ENCODE data around the gene HLA-E. TPM values are rescaled to one million over a fixed set of nuclear protein-coding genes. Genes with fewer than 3 reads are reported as not detected.

Gene HLA-E
- 100 to 1,000 TPM in 1 of 12 donors, 10 to 100 TPM in 10, not detected in 1; 62.2 to 109 (median 76.8) TPM for polyA plus RNA-seq (ENCODE audit: insufficient read length in 12 of 12)
- long read RNA-seq, donor 1, transcript HLA-E-201 (8 exons, 2,601 nt): major isoform, 42 of 107 reads
- long read RNA-seq, donor 1, partial matches to known transcripts: 54 of 107 reads
- long read RNA-seq, donor 1, other reads (novel, unspliced or antisense): 10 of 107 reads
- long read RNA-seq, donor 2, transcript HLA-E-201 (8 exons, 2,601 nt): major isoform, 31 of 41 reads
- long read RNA-seq, donor 2, partial matches to known transcripts: 9 of 41 reads
- long read RNA-seq, donor 2, other reads (novel, unspliced or antisense): 0 of 41 reads
- long read RNA-seq, donor 3, transcript HLA-E-201 (8 exons, 2,601 nt): major isoform, 15 of 29 reads
- long read RNA-seq, donor 3, partial matches to known transcripts: 13 of 29 reads
- long read RNA-seq, donor 3, other reads (novel, unspliced or antisense): 0 of 29 reads
- long read RNA-seq, donor 4, transcript HLA-E-201 (8 exons, 2,601 nt): major isoform, 11 of 11 reads
- long read RNA-seq, donor 4, partial matches to known transcripts: 0 of 11 reads
- long read RNA-seq, donor 4, other reads (novel, unspliced or antisense): 0 of 11 reads
- long read RNA-seq, donor 5, transcript HLA-E-201 (8 exons, 2,601 nt): major isoform, 29 of 40 reads
- long read RNA-seq, donor 5, partial matches to known transcripts: 6 of 40 reads
- long read RNA-seq, donor 5, other reads (novel, unspliced or antisense): 5 of 40 reads
- long read RNA-seq, donor 6, transcript HLA-E-201 (8 exons, 2,601 nt): major isoform, 9 of 10 reads
- long read RNA-seq, donor 6, partial matches to known transcripts: 0 of 10 reads
- long read RNA-seq, donor 6, other reads (novel, unspliced or antisense): 0 of 10 reads
- long read RNA-seq, donor 7, transcript HLA-E-201 (8 exons, 2,601 nt): major isoform, 11 of 19 reads
- long read RNA-seq, donor 7, partial matches to known transcripts: 7 of 19 reads
- long read RNA-seq, donor 7, other reads (novel, unspliced or antisense): 0 of 19 reads
- long read RNA-seq, donor 8, transcript HLA-E-201 (8 exons, 2,601 nt): major isoform, 27 of 36 reads
- long read RNA-seq, donor 8, partial matches to known transcripts: 8 of 36 reads
- long read RNA-seq, donor 8, other reads (novel, unspliced or antisense): 0 of 36 reads
- long read RNA-seq, donor 9, transcript HLA-E-201 (8 exons, 2,601 nt): major isoform, 16 of 21 reads
- long read RNA-seq, donor 9, partial matches to known transcripts: 5 of 21 reads
- long read RNA-seq, donor 9, other reads (novel, unspliced or antisense): 0 of 21 reads
- long read RNA-seq, donor 10, transcript HLA-E-201 (8 exons, 2,601 nt): major isoform, 26 of 32 reads
- long read RNA-seq, donor 10, partial matches to known transcripts: 5 of 32 reads
- long read RNA-seq, donor 10, other reads (novel, unspliced or antisense): 0 of 32 reads
- long read RNA-seq, donor 11, transcript HLA-E-201 (8 exons, 2,601 nt): major isoform, 16 of 23 reads
- long read RNA-seq, donor 11, partial matches to known transcripts: 5 of 23 reads
- long read RNA-seq, donor 11, other reads (novel, unspliced or antisense): 0 of 23 reads

GRCh38 chr6:30489081-30490025 lies at the start of gene HLA-E:
HLA-E (plus strand) TSS chr6:30489509; CDS start chr6:30489532, 23 bp downstream.
- DNase-seq: peak; percentile 99

DNA sequence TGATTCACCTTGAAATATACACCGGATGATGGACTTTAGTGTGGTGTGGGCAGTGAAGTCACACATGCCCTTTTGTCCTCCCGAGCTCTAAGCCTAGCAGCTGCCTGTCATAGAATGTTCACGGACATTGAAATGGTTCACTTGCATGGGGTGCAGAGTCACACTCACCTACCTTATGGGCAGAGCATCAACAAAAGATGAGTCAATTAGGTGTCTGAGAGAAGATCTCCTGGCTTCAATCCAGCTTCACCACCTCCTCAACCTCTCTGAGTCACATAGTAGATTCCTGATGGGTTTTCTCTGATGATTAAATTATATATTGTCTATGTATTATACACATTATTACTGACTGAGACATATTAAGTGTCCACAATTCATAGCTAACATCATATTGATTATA lies 48.1 kb upstream of the HLA-E start:
- DNase-seq: no peak

DNA sequence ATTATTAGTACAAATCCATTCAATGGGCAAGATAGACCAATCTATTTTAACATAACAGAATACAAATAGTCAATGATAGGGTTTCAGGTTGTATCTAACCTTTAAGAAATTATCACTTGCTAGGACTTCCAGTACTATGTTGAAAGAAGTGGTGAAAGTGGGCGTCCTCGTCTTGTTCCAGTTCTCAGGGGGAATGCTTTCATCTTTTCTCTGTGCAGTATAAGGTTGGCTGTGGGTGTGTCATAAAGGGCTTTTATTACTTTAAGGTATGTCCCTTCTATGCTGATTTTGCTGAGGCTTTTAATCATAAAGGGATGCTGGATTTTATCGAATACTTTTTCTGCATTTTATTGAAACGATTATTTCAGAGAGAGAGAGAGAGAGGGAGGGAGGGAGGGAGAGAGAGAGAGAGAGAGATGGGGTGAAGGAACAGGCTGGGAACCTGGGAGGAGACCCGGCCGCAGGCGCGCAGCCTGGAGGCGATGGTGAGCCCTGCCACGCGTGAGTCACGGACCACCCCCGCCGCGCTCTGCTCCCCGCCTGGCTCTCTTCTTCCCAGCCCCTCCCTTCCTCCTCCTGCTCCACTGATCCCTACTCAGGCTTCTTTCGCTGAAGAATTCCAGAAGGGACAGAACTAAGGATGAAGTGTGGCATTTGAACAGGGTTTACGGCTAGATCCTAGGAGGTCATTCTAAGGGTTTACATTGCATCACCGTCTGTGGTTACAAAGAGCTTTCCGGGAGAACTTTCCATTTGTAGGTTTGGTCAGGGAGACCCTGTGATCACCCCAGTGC lies 45.5 kb upstream of the HLA-E start:
- no peak for DNase-seq

- no peak for DNase-seq
These were observed 44.9 kb upstream of the HLA-E start for GRCh38 chr6:30444451-30444742.

- DNase-seq: no peak
These were observed 43.0 kb upstream of the HLA-E start for GRCh38 chr6:30446259-30446658.

- DNase-seq: no peak
These were observed 42.1 kb upstream of the HLA-E start for GRCh38 chr6:30447237-30447636.

DNA sequence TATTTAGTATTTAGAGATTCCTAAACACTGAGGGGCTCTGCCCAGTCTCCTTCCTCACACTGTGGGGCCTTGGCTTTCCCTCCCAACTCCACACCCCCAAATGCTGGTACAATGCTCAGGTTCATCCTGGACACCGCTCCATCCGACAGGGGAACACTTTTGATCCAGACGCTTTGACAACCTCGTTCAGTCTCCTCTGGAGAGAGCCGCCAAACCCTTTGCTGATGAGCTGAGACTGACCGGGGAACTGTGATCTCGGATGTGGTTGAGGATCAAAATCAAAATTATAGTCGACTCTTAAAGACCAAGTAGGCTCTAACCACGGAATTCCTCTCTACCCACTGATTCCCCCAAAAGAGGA lies 38.8 kb upstream of the HLA-E start:
- DNase-seq: no peak

DNA sequence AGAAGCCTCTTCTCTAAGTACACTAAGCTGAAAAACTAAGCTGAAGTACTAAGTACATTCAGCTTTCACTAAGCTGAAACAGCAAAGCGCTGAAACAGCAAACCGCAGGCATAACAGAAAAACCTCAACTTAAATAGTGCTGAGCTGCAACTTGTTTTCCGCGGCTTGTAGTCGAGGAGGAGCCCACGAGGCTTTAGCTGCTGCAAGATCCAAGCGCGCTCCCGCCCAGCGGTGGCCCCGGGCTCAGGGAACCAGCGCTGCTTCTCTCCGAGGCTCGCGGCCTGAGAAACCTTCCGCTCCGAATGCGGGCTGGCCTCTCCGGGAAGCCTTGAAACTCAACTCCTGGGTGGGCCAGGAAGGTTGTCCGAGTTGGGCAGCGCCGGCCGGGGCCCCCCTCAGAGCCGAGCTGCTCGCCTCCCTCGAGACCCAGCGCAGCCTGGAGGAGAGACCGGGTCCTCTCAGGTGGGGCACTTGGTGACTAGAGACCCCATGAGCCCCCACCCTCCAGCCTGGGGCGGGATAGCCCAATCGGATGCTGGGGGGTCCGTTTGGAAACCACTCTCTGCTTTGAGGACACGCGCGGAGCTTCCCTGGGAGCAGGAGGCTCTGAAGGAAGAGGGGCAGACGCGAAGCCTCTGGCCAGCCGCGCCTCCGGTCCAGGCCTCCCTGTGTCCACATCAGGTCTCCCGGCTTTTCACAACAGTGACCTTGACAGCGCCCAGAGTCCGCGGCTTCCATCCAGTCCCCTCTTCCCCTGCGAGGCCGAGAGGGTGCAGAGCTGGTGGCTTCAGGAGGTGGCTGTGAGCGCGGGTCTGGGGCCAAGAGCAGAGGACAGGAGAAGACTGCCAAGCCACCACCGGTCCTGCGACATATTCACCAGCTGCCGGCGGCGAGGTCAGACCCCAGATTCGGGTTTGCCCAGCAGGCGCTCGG lies 38.1 kb upstream of the HLA-E start:
- DNase-seq: peak; percentile 59

- DNase-seq: no peak
These were observed 36.4 kb upstream of the HLA-E start for GRCh38 chr6:30452736-30453507.

- DNase-seq: peak; percentile 80
These were observed 35.7 kb upstream of the HLA-E start for GRCh38 chr6:30453508-30454116.

DNA sequence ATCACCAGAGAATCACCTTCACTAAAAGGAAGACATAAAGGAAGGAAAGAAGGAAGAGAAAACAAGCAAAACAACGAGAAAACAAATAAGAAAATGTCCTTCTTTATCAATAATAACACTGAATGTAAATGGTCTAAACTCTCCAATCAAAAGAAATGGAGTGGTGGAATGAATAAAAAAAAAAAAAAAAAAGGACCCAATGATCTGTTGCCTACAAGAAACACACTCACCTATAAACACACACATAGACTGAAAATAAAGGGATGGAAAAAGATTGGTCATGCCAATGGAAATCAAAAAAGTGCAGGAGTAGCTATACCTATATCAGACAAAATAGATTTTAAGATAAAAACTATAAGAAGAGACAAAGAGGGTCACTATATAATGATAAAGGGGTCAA lies 30.2 kb upstream of the HLA-E start:
- DNase-seq: no peak

GRCh38 chr6:30461055-30461454 lies 28.3 kb upstream of the HLA-E start:
- no peak for DNase-seq

DNA sequence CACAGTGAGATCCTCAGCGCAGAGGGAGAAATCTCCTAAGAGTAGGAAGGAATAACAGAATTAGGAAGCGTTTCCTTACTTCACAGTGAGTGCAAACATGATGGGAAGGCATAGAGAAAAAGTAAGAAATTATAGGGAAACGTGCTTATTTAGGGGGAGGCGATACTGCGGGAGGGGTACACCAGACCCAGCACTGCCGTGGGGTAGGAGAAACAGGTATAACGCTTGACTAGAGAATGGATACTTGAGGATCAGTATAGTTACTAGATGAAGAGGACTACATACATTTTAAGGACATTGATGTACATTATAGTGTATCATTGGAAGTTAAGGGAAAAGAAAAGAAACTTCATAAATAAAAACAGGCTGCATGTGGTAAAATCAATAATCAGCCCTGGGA lies 26.8 kb upstream of the HLA-E start:
- no peak for DNase-seq

DNA sequence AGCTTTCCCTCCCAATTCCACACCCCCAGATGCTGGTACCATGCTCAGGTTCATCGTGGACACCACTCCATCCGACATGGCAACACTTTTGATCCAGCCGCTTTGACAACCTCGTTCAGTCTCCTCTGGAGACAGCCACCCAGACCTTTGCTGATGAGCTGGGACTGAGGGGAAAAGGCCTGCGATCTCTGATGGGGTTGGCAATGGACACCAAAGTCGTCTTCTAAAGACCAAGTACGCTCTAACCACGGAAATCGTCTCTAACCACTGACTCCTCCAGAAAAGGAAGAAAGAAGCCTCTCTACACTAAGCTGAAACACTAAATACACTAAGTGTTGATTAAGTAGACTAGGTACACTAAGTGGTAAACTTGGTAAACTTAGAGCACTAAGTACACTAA lies 26.1 kb upstream of the HLA-E start:
- no peak for DNase-seq

DNA sequence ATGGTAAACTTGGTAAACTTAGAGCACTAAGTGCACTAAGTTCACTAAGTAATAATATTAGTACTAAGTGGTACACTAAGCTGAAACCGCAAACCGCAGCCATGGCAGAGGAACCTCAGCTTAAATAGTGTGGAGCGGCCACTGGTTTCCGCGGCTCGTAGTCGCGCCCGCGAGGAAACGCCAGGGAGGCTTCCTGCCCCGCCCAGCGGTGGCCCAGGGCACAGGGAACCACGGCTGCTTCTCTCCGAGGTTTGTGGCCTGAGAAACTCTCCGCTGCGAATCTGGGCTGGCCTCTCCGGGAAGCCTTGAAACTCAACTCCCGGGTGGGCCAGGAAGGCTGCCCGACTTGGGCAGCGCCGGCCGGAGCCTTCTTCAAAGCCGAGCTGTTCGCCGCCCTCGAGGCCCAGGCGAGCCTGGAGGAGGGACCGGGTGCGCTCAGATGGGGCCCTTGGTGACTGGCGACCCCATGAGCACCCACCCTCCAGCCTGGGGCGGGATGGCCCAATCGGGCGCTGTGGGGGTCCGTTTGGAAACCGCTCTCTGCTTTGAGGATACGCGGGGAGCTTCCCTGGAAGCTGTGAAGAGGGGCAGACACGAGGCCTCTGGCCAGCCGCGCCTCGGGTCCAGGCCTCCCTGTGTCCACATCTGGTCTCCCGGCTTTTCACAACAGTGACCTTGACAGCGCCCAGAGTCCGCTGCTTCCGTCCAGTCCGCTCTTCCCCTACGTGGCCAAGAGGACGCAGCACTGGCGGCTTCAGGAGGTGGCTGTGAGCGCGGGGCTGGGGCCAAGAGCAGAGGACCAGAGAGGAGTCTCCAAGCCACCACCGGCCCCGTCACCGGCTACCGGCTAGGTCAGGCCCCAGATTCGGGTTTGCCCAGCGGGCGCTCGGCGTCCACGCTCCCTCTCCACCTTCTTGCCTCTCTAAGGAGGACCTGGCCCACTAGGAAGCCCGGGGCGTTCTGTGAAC lies 25.4 kb upstream of the HLA-E start:
- no peak for DNase-seq

All from muscle of arm (tissue), 14 donors.